Transverse colon (tissue), 4 donors: Measurements from ENCODE around the gene PDE4D.

Experiments used
- CTCF ChIP-seq, 5 experiments: fragments of 200-600 bp in 3 of 5; fragments of 450-650 bp in 2 of 5; sonication (generic) in 3 of 5; IDR thresholded peaks; 1 replicate in 2 of 5; 2 replicates in 3 of 5; pipeline ENCODE4 v1.5.1; 2016 to 2017; ENCODE audit warnings: antibody characterized with exemption in 5 of 5, inconsistent platforms in 3 of 5, mild to moderate bottlenecking in 2 of 5, moderate library complexity in 1 of 5
- EP300 ChIP-seq: sonication (generic); formaldehyde crosslinking; IDR thresholded peaks from one replicate; pipeline ENCODE4 v1.6.1; 2017; ENCODE audit warnings: antibody characterized with exemption, low read depth
- POLR2A ChIP-seq: fragments of 450-650 bp; IDR thresholded peaks from one replicate; pipeline ENCODE4 v1.6.1; 2016; ENCODE audit warnings: antibody characterized with exemption, mild to moderate bottlenecking, moderate library complexity
- POLR2AphosphoS5 ChIP-seq, 3 donors: sonication (generic); formaldehyde crosslinking; IDR thresholded peaks; one replicate each; pipeline ENCODE4 v1.6.1; 2016; ENCODE audit warnings: antibody characterized with exemption in 3 of 3

- TF ChIP-seq CTCF (IDR thresholded peaks at IDR 0.05) (no peak), POLR2AphosphoS5 (IDR thresholded peaks at IDR 0.05) (no peak), POLR2A (no peak), EP300 (no peak)
These were observed 3.5 kb upstream of the PDE4D start for GRCh38 chr5:59897075-59897474.
